CD4-positive, alpha-beta T cell treated with Interleukin-6 for 4 hours (primary cell): ENCODE data around the gene SLCO1A2.

Experiments
- DNase-seq: peaks from one replicate; pipeline ENCODE4 v3.0.0-alpha.2; 2020; ENCODE audit warnings: mixed read lengths

Gene SLCO1A2

GRCh38 chr12:21324551-21324950, 10.2 kb downstream of the SLCO1A2 start:
- no peak for DNase-seq

GRCh38 chr12:21323736-21324135, 11.0 kb downstream of the SLCO1A2 start:
- DNase-seq: no peak

GRCh38 chr12:21308785-21309184, 25.9 kb downstream of the SLCO1A2 start:
- no peak for DNase-seq

- DNase-seq: no peak
These were observed 29.1 kb downstream of the SLCO1A2 start for GRCh38 chr12:21305661-21306060.

GRCh38 chr12:21300632-21301031, 34.1 kb downstream of the SLCO1A2 start:
- DNase-seq: no peak

- DNase-seq: peak; percentile 1
These were observed 37.8 kb downstream of the SLCO1A2 start for GRCh38 chr12:21296751-21297406.

GRCh38 chr12:21296348-21296747, 38.4 kb downstream of the SLCO1A2 start:
- DNase-seq: no peak

- no peak for DNase-seq
These were observed 40.5 kb downstream of the SLCO1A2 start for GRCh38 chr12:21294176-21294575.

- no peak for DNase-seq
These were observed 42.6 kb downstream of the SLCO1A2 start for GRCh38 chr12:21292111-21292510.

- no peak for DNase-seq
These were observed 45.0 kb downstream of the SLCO1A2 start for GRCh38 chr12:21289698-21290097.

- DNase-seq: no peak
These were observed 57.9 kb downstream of the SLCO1A2 start for GRCh38 chr12:21276826-21277225.

- no peak for DNase-seq
These were observed 68.8 kb downstream of the SLCO1A2 start for GRCh38 chr12:21265932-21266331.

GRCh38 chr12:21264232-21264631, 70.5 kb downstream of the SLCO1A2 start:
- DNase-seq: no peak

GRCh38 chr12:21257172-21257571, 77.5 kb downstream of the SLCO1A2 start:
- no peak for DNase-seq

GRCh38 chr12:21252070-21252469, 82.6 kb downstream of the SLCO1A2 start:
- DNase-seq: no peak

GRCh38 chr12:21248679-21249078, 86.0 kb downstream of the SLCO1A2 start:
- DNase-seq: no peak

GRCh38 chr12:21239866-21240265, 94.9 kb downstream of the SLCO1A2 start:
- no peak for DNase-seq

GRCh38 chr12:21234395-21234794, 100.3 kb downstream of the SLCO1A2 start:
- no peak for DNase-seq

GRCh38 chr12:21223930-21224329, 110.8 kb downstream of the SLCO1A2 start:
- DNase-seq: no peak

- no peak for DNase-seq
These were observed 112.9 kb downstream of the SLCO1A2 start for GRCh38 chr12:21221778-21222177.

GRCh38 chr12:21221072-21221471, 113.6 kb downstream of the SLCO1A2 start:
- no peak for DNase-seq

GRCh38 chr12:21220266-21220665, 114.5 kb downstream of the SLCO1A2 start:
- DNase-seq: no peak

- no peak for DNase-seq
These were observed 115.5 kb downstream of the SLCO1A2 start for GRCh38 chr12:21219206-21219605.
